Activated CD8-positive, alpha-beta memory T cell treated with anti-CD3 and anti-CD28 coated beads for 48 hours (primary cell): Measurements from ENCODE around the gene RNASE13.

Experiments used
- DNase-seq, 3 experiments: peaks; one replicate each; pipeline ENCODE4 v3.0.0-alpha.2; 2020; ENCODE audit warnings: low read depth in 2 of 3, low spot score in 2 of 3

RNASE13 gene

DNA sequence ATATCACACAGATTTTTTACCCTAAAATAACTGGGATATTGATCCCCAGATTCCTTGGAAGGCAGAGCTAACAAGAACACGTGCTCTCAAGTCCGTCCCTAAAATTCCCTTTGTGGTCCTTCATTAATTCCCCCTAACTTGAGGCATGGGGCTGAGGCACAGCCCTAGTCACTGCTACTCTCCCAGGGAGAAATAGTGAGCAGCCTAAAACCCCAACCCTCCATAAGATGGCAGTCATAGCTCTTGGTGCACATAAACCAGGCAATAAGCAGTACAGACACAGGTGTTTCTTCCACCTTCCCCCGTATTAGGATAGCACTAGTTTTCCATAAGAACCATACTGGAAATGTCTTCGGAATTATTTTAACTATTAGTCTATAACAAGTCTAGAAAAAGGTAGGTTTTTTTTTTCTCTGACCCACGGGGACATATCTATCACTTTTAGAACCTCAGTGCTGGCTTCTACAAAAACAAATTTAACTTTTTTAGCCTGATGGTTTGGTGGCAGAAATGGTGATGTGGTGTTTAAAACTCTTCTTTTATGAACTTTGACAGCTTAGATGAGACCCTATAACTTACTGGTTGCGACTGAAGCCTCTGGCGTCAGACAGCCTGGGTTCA, 32.4 kb upstream of the RNASE13 start:
- no peak for DNase-seq

DNA sequence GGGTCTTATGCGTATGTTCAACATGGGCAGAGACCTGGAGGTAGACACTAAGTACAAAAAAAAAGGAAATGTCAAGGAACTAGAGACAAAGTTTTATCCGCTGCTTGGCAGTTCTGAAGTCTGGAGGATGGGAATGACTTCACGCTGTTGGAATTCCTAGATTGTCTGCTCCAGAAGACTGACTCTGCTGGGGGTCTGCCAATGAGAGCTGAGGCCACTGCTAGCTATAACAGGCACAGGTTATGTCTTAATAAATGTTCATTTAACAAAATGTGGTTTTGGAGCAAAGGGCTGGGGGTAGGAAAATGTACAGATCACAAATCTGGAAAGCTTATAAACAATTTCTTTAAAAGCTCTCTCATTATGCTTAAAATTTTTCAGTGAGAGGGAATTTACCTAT, 28.9 kb upstream of the RNASE13 start:
- DNase-seq, result no peak

DNA sequence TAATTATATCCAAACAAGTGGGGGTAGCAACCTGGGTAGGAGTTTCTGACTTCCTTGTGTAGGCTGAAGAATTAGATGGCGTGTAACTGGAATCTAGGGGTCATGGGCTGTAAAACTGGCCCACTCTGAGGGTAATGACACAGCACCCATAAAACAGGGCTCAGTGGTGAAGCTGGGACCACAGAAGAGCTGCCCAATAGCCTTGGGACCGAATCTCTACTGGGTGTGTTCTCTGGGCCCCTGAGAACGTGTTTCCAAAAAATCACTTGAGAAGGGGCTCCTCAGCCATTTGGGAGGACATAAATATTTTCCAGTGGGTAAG, 26.7 kb upstream of the RNASE13 start:
- DNase-seq, result no peak

DNA sequence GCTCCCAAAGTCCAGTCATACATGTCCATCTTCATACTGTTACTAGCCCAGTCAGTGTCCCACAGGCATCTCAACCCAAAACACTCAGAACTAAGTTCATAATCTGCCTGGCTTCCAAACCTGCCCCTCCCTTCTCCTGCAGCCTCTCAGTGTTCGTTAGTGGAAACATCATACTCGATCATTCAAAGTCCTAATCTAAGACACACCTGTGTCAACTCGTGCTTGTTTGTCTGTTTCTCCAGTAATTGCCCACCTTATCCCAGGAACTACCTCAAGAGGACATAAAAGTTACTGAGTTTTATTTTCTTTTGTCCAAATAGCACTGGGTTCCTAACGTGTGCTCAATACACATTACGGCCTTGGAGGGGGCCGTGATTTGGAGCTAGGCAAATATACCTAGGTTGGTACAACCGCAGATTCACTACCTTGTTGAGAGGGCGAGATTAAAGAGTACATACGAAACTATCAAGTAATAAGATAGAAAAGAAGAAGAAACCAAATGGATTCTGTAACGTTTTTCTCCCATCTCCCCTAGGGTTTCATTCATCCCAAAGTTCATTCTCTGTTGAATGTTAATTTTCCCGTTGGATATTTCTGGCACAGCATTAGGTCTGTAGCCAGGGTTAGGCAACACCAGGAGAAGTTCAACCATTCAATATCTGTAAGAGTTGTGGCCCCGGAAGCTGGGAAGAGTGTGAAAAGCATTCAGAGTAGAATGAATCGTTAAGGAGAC, 26.2 kb upstream of the RNASE13 start:
- no peak for DNase-seq

DNA sequence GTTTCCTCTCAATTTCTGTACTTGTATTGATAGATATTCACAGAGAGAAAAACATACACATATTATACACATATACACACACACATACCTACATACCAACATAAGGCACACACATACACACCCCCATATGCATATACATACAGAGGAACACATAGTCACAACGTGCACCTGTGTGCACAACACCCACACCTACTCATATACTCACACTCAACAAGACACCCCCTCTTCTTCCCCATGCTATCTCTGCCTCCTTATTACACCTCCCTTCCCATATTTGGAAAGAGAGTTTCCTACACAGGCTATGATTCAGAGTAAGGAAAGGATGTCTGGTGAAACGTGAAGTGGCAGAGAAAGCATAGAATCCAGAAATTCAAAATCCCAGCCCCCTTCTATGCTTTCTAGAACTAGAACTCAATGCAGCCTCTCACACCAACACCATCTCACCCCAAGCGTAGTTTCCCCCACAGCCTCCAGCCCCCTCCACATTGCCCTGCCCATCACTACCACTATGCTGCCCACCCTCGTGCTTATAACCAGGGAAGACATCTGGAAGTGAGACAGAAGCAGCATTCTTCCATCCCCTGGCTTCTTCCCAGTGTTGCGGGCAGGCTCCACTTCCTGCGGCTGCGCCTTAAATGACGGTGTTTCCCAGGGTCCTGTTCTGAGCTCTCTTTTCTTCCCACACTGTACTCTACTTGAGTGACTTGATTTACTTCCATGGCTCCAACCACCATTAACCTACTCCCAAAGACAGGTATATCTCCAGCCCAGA, 25.4 kb upstream of the RNASE13 start:
- DNase-seq, result no peak

DNA sequence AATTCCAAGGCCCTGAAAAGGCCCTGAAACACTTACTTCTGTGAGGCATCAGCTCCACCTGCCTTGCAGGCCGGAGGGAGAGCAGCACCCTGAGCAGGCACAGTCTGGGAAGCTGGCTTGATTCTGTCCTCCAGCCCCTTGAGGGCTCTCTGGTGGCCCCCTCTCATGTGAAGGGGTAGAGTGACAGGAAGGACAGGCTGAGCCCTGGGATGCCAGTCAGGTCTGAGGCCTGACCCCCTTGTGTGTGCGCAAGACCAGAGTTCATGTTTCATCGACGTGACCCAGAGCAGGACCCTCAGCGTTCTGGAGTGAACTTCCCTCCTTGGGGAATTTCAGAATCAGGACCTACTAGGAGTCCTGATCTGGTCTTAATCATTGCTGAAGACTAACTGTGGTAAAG, 24.3 kb upstream of the RNASE13 start:
- DNase-seq, result no peak

DNA sequence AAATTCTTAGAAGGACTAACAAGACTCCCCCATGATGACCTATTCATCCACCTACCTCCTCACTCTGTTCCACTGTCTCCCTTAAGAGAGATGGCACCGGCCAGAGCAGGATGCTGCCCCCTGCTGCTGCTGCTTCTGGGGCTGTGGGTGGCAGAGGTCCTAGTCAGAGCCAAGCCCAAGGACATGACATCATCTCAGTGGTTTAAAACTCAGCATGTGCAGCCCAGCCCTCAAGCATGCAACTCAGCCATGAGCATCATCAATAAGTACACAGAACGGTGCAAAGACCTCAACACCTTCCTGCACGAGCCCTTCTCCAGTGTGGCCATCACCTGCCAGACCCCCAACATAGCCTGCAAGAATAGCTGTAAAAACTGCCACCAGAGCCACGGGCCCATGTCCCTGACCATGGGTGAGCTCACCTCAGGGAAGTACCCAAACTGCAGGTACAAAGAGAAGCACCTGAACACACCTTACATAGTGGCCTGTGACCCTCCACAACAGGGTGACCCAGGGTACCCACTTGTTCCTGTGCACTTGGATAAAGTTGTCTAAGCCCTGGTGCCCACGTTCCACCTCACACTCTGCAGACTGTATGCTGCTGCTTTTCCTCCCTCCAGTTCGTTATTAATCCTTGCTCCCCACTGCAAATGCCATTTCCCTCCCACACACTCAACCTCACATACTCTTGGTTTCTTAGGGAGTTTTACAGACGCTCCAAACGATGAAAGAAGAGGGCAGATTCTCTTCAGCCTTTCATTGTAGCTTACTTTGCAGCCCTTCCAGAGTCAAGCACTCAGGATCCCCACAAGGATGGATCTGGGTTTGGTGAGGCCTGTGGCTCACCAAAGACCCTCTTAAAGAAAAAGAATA, 23.4 kb upstream of the RNASE13 start, which contains the start of gene RNASE8:
Gene RNASE8, plus strand, starts transcription at position 20 of the 873 bp plus-strand sequence. Its CDS starts 71 bp downstream, at position 91.
- no peak for DNase-seq

DNA sequence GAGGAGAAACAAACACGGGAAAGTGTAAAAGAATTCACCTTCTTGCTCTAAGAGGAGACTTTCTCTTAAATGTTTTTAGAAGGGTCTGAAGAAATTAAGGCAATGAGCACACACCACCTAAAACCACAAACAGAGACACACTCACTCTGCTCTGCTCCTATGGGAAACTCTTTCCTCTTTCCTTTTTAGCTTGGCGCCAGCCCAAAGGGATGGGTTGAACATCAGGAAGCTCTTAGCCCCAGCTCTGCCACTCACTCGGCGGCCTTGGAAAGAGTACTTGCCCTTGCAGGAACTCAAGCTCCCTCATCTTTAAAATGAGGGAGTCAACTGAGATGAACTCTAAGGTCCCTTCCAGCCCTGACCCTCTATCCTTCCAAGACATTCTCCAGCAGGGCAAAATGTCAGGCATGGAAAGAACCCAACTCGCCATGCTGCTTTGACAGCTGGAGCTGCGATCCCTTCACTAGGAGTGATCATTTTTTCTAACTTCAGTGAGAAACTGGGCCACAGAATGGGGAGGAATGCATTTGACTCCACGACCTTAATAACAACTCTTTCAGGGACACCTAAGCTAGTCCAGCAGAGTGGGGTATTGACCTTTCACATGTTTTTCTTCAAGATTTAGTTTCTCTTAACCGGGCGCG, 22.0 kb upstream of the RNASE13 start:
- DNase-seq, result no peak

DNA sequence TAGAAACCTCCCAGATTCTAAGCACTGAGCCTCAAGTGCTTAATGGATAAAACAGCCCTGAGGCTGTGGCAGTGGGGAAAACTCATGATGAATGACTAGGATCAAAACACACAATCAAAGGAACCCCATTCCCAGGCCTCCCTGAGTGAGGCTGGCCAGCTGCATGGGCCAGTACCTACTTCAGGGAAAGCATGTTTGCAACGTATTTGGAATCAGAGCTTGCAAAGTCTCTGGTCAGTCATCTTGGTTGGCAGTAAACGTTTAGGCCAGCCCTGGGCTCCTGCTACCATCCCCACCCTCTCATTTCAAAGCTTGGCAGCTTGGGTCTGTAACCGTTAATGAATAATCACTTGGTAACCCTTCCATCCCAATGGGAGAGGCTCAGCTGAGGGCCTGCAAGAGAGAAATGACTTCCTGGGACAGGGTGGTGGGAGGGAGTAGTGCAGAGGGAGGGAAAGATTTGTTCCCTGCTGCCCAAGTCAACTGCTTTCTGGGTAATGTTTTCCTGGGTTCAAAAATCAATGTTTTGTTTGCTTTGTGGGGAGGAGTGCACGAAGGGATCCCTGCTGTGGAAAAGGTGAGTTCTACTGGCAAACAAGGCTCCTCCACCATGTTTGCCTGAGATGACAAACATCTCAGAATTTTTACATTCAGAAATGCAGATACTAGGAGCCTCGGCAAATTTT, 21.0 kb upstream of the RNASE13 start:
- no peak for DNase-seq

DNA sequence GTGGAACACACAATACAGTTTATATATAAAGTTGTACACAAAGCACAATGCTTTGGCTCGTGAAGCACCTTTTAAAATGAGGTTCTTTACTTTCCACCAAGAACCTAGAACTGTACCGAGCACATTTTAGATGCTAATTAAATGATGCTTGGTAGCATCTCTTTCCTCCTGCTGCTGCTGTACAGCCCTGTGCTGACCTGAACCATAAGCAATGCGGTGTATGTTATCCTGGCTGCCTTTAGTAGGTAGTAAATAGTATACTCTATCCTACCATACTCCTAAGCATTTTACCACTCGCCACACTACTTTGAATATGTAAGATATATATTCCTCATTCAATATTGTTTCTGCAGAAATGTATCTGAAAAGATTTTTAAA, 20.1 kb upstream of the RNASE13 start:
- DNase-seq, result no peak

DNA sequence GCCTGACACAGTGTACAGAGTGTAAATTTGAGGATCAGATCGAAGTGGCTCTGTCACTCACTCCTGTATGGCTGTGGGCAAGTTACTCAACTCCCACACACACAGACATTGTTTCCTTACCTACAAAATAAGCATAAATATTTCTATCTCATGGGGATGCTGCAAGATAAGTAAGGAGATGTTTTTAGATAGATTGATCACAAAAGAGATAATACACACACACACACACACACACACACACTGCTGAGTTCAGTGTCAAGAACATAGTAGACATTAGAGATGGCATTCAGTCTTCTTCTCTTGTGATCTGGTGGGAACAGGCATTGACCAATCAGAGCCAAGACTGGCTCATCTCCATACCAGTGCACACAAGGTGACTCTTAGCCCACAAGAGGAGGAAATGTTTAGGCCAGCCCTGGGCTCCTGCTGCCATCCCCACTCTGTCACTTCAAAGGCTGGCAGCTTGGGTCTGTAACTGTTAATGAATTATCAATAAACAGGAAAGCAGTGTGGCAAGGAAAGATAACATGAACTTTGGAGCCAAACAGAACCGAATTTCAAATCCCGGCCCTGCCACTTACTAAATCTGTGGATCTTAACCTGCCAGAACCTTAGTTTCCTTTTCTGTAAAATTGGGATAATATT, 19.6 kb upstream of the RNASE13 start:
- DNase-seq, result no peak

DNA sequence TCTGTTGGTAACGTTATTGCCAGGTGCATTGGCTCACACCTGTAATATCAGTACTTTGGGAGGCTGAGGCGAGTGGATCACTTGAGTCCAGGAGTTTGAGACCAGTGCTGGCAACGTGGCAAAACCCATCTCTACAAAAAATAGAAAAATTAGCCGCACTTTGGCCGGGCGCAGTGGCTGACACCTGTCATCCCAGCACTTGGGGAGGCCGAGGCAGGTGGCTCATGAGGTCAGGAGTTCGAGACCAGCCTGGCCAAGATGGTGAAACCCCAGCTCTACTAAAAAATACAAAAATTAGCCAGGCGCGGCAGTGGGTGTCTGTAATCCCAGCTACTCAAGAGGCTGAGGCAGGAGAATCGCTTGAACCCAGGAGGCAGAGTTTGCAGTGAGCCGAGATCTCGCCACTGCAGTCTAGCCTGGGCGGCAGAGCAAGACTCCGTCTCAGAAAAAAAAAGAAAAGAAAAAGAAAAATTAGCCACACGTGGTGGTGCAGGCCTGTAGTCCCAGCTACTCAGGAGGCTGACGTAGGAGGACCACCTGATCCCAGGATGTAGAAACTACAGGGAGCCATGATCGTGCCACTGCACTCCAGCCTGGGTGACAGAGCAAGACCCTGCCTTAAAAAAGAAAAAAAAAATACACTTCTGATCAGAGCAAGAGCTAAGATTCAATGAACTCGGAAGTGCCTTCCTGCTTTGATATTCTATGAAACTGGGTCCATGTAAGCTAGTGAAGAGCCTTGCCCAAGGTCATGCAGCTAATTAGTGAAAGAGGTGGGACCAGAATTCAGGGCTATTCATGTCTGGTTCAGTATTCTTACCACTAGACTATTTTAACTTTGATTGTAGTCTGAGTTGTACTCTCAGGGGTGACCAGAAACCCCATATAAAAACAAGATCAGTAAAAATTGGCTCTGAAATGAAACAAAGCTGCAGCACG, 18.8 kb upstream of the RNASE13 start:
- no peak for DNase-seq

DNA sequence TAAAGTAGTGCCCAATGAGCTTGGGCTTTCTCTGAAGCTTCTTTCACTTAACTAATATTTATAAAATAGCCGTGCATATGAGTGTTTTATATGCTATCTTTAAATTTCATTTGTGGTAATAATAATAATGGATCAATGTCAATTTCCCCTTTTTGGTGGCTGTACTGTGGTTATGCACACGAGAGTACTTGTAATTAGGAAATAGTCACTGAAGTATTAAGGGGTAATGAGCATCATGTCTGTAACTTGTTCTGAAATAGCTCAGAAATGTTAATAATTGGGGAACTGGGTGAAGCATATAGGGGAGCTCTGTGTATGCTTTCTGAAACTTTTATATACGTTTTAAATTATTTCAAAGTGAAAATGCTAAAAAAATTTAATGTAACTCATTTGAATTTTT, 16.0 kb upstream of the RNASE13 start:
- DNase-seq, result no peak

DNA sequence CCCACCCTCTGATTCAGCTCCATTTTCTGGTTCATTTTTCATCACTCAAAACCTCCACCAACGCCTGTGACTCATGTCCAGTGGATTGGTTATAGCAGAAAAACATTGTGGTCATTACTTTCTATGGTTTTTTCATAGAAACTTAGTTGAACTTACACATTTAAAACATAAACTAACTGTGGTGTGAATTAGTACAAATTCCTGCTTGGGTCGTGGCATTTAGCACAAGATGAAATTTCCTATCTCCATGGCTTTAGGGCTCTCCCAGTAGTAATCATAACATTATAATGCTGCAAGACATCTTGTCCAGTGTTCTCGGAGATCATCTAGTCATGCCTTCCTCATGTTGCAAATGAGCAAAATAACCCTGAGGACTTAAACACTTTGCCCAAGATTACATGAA, 14.7 kb upstream of the RNASE13 start:
- DNase-seq, result no peak

DNA sequence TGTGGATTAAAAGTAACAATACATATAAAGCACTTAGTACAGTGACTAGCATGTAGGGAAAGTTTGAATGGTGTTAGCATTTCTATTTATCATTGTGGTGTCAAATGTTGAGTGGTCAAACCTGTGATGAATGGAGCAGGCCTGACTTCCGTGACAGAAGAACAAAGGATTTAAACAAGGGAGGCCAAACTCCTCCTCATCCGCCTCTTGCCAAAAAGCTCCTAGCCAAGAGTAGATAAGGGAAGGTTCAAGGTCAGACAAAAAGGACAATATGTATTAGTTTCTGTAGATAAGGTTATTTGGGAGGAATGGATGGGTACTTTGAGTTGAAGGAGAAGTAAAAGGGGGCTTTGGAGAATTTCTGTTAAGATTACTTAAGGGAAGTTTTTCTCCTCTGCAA, 14.0 kb upstream of the RNASE13 start:
- DNase-seq, result no peak

DNA sequence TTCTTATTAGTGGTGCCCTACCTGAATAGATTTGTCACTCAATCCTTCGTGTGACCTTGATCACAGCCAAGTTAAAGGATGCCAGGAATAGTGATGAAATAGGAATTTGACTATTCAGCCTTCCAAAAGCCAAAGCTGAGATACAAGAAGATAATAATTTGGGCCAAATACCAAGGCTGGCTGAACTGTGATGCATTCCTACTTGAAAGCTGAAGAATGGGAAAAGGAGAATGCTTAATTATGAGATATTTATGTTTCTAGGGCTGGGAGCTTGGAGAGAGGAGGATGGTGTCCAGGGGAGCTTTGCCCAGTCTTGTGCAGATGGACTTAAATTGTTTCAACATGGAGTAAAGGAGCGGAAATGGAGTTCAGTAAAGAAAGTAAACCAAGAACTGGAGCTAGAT, 12.8 kb upstream of the RNASE13 start:
- no peak for DNase-seq

DNA sequence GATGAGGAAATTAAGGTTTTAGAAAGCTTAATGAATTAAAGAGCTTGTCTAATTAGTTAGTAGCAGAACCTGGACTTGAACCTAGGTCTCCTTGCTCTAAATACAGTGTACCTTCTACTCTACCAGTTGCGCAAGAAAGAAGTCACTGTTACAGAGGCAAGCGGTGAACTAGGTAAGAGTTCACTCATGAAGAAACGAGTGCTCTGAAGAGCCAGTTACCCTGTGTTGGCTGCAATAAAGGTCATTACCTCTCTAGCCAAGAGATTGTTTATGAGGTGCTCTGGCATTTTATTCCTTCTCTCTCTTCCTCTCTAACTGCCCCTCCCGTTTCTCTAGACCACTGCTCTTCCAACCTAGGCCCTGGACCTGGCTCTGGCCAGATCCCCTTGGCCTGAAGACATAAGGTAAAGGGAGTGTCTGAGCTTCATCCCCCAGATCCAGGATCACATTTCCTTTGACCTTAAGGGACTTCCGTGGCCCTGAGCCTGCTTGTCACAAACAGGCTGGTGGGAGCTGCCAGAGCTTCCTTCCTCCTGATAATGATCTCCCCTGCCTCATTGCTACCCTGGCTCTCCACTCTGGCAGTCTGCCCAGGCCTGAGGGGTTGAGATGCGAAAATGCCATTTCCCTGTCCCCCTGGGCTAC, 9.5 kb upstream of the RNASE13 start:
- no peak for DNase-seq

DNA sequence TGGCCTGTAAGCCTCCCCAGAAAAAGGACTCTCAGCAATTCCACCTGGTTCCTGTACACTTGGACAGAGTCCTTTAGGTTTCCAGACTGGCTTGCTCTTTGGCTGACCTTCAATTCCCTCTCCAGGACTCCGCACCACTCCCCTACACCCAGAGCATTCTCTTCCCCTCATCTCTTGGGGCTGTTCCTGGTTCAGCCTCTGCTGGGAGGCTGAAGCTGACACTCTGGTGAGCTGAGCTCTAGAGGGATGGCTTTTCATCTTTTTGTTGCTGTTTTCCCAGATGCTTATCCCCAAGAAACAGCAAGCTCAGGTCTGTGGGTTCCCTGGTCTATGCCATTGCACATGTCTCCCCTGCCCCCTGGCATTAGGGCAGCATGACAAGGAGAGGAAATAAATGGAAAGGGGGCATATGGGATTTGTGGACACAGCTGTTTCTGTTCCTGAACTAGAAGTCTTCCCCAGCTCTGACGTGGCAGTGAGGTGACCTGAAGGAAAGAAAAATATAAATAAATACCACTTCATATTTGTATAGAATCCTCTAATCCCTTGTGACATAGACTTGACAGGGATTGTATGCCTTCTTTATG, 8.9 kb upstream of the RNASE13 start:
- no peak for DNase-seq
